Neural cell (in vitro differentiated cells): Measurements from ENCODE around the gene RPL39L.

Experiments
- EZH2 ChIP-seq: fragments of 200-600, 300-800 bp; shearing (Covaris generic), sonication (generic); IDR thresholded peaks from 2 replicates; pipeline ENCODE4 v1.6.1; 2014; ENCODE audit warnings: antibody characterized with exemption, low read length, borderline replicate concordance, mild to moderate bottlenecking; ENCODE audit not compliant: insufficient read depth, poor library complexity, severe bottlenecking
- TF ChIP-seq, protein P1 (sequence below): fragments of 450-650 bp; IDR thresholded peaks from 2 replicates; pipeline ENCODE4 v1.5.1; 2014; ENCODE audit warnings: antibody characterized with exemption, mild to moderate bottlenecking, moderate library complexity; ENCODE audit not compliant: poor library complexity, severe bottlenecking

DNA sequence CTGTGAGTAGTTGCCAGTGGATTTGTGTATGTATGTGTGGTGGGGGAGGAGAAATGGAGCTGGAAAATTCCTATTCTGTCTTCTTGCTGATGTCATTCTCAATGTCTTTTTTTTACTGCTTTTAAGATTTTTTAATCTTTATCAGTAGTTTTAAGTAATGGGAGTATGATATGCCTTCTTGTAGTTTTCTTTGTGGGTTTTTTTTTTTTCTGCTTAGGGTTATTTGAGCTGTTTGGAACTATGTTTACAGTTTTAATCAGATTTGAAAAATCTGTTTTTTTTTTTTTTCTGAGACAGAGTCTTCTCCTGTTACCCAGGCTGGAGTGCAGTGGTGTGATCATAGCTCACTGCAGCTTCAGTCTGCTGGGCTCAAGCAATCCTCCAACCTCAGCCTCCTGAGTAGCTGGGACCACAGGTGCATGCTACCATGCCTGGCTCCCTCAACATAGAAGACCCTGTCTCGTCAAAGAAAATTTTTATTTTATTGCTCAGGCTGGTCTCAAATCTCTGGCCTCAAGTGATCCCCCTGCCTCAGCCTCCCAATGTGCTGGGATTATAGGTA is 37.1 kb downstream of the RPL39L start:
- TF ChIP-seq, protein P1, sequence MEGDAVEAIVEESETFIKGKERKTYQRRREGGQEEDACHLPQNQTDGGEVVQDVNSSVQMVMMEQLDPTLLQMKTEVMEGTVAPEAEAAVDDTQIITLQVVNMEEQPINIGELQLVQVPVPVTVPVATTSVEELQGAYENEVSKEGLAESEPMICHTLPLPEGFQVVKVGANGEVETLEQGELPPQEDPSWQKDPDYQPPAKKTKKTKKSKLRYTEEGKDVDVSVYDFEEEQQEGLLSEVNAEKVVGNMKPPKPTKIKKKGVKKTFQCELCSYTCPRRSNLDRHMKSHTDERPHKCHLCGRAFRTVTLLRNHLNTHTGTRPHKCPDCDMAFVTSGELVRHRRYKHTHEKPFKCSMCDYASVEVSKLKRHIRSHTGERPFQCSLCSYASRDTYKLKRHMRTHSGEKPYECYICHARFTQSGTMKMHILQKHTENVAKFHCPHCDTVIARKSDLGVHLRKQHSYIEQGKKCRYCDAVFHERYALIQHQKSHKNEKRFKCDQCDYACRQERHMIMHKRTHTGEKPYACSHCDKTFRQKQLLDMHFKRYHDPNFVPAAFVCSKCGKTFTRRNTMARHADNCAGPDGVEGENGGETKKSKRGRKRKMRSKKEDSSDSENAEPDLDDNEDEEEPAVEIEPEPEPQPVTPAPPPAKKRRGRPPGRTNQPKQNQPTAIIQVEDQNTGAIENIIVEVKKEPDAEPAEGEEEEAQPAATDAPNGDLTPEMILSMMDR = no peak
- no peak for TF ChIP-seq EZH2
